ENCODE measurements around the gene CRY2. TPM values are rescaled to one million over a fixed set of nuclear protein-coding genes. Genes with fewer than 3 reads are reported as not detected.

The CRY2 gene
- total and polyA plus RNA-seq, 4 donors: 16.7 to 72.9 (median 33.0) TPM

DNA sequence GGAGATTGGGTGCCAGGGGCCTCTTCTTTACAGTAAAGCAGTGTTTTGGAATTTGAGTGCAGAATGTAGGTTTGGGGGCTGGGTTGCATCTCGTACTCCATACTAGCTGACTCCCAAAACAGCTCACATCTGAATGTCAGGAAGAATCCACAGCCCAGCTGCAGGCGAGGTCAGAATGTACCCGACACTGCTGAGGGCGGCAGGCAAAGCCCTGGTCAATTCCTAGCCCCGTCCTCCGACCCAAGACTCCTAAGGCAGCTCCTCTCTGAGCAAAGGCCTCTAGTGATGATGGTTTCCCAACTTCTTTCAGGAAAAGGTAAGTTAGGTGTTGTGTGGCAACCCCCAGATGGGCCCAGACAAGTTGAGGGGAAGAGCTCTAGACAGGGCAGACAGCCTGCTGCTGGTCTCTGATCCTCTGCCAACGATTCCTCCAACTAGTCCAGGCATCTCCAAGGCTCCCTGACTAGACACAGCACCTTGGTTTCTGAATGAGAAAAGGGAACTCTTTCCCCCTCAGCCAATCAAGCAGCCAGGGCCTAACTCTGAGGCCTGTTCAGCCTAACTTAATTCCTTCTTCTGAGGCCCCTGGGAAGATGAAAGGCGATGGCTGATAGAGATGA, 83.8 kb downstream of the CRY2 start:
- Histone ChIP-seq H3K27ac (ENCODE audit: low read depth in 1 of 2, low read length in 2 of 2) (no peak overlapping the region), H3K9ac (ENCODE audit: low read depth in 1 of 2, low read length in 2 of 2) (no peak overlapping the region), H3K4me1 (ENCODE audit: control insufficient read depth in 4 of 4, insufficient read depth in 4 of 4, low read length in 3 of 4) (peaks cover 10 to 23% (median 20%) of the 10 kb centered on the region in 4 donors), H3K4me3 (ENCODE audit: low read depth in 1 of 3, low read length in 3 of 3) (no peak overlapping the region), H3K27me3 (ENCODE audit: control insufficient read depth in 4 of 4, insufficient read depth in 4 of 4, low read length in 3 of 4) (no peaks in the 10 kb centered on the region), H3K36me3 (ENCODE audit: control insufficient read depth in 4 of 4, insufficient read depth in 3 of 4, low read depth in 1 of 4, low read length in 3 of 4) (peaks cover 2 to 7% (median 6%) of the 10 kb centered on the region in 4 donors), H3K9me3 (ENCODE audit: control insufficient read depth in 4 of 4, low read length in 3 of 4) (no peaks in the 10 kb centered on the region)
- no peak for DNase-seq (ENCODE audit: low spot score)
- TF ChIP-seq, protein P1, sequence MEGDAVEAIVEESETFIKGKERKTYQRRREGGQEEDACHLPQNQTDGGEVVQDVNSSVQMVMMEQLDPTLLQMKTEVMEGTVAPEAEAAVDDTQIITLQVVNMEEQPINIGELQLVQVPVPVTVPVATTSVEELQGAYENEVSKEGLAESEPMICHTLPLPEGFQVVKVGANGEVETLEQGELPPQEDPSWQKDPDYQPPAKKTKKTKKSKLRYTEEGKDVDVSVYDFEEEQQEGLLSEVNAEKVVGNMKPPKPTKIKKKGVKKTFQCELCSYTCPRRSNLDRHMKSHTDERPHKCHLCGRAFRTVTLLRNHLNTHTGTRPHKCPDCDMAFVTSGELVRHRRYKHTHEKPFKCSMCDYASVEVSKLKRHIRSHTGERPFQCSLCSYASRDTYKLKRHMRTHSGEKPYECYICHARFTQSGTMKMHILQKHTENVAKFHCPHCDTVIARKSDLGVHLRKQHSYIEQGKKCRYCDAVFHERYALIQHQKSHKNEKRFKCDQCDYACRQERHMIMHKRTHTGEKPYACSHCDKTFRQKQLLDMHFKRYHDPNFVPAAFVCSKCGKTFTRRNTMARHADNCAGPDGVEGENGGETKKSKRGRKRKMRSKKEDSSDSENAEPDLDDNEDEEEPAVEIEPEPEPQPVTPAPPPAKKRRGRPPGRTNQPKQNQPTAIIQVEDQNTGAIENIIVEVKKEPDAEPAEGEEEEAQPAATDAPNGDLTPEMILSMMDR (IDR thresholded peaks at IDR 0.05; ENCODE audit: low read depth, low read length, missing input control): no peak
- 92% methylated on average over 8 of the region's 8 CpGs for WGBS

DNA sequence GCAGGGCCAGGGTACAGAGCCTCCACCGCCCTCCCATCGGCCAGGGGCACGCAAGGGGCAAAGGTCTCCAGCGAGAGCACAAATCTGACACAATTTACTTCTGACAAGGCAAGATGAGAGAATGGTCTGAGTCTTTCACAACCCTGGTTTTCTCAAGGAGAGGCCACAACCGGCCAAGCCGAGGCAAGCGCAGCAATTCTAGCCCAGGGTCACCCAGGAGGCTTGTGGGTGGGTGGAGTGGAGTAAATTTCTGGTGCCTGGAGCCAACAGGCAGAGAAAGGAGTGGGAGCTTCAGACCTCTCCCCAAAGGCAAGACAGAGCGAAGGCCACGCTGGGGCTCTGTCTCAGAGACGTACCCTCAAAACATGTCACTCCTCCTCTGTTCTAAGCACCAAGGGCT, 84.5 kb downstream of the CRY2 start:
- no peak overlapping the region for H3K4me3 ChIP-seq (ENCODE audit: low read depth in 1 of 3, low read length in 3 of 3)
- TF ChIP-seq HNF4A (conservative IDR thresholded peaks at IDR 0.05) (no peak), JUND (IDR thresholded peaks at IDR 0.05) (no peak), RAD21 (IDR thresholded peaks at IDR 0.05) (no peak), YY1 (IDR thresholded peaks at IDR 0.05) (no peak)
- TF ChIP-seq, protein P2, sequence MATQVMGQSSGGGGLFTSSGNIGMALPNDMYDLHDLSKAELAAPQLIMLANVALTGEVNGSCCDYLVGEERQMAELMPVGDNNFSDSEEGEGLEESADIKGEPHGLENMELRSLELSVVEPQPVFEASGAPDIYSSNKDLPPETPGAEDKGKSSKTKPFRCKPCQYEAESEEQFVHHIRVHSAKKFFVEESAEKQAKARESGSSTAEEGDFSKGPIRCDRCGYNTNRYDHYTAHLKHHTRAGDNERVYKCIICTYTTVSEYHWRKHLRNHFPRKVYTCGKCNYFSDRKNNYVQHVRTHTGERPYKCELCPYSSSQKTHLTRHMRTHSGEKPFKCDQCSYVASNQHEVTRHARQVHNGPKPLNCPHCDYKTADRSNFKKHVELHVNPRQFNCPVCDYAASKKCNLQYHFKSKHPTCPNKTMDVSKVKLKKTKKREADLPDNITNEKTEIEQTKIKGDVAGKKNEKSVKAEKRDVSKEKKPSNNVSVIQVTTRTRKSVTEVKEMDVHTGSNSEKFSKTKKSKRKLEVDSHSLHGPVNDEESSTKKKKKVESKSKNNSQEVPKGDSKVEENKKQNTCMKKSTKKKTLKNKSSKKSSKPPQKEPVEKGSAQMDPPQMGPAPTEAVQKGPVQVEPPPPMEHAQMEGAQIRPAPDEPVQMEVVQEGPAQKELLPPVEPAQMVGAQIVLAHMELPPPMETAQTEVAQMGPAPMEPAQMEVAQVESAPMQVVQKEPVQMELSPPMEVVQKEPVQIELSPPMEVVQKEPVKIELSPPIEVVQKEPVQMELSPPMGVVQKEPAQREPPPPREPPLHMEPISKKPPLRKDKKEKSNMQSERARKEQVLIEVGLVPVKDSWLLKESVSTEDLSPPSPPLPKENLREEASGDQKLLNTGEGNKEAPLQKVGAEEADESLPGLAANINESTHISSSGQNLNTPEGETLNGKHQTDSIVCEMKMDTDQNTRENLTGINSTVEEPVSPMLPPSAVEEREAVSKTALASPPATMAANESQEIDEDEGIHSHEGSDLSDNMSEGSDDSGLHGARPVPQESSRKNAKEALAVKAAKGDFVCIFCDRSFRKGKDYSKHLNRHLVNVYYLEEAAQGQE (IDR thresholded peaks at IDR 0.05): no peak
- TF ChIP-seq, protein P3, sequence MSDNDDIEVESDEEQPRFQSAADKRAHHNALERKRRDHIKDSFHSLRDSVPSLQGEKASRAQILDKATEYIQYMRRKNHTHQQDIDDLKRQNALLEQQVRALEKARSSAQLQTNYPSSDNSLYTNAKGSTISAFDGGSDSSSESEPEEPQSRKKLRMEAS (IDR thresholded peaks at IDR 0.05): no peak
- 94% methylated on average over 10 of the region's 10 CpGs for WGBS
- peaks cover 10 to 23% (median 20%) of the 10 kb centered on the region in 4 donors for H3K4me1 ChIP-seq (ENCODE audit: control insufficient read depth in 4 of 4, insufficient read depth in 4 of 4, low read length in 3 of 4)
- no peaks in the 10 kb centered on the region for H3K9me3 ChIP-seq (ENCODE audit: control insufficient read depth in 4 of 4, low read length in 3 of 4)
- no peak overlapping the region for H3K9ac ChIP-seq (ENCODE audit: low read depth in 1 of 2, low read length in 2 of 2)
- H3K27ac ChIP-seq (ENCODE audit: low read depth in 1 of 2, low read length in 2 of 2): no peak overlapping the region
- H3K36me3 ChIP-seq (ENCODE audit: control insufficient read depth in 4 of 4, insufficient read depth in 3 of 4, low read depth in 1 of 4, low read length in 3 of 4): peaks cover 2 to 7% (median 6%) of the 10 kb centered on the region in 4 donors
- DNase-seq (ENCODE audit: low spot score): no peak
- no peaks in the 10 kb centered on the region for H3K27me3 ChIP-seq (ENCODE audit: control insufficient read depth in 4 of 4, insufficient read depth in 4 of 4, low read length in 3 of 4)

DNA sequence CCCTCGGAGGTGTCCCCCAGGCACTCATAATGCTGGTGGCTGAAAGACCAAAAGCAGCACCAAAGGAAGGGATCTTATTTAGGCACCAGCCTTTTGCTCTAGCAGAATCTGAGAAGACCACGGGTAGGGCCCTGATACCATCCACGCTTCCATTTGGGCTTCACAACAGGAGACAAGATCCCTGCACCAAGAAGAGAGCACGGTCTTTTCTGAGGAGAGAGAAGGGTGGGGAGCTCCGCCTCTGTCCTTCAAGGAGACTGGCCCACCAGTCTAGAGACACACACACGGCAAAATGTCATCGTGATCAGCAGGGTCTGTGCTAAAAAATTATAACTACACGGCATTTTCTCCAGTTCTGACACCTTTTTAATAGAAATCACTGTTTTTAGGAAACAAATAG, 84.9 kb downstream of the CRY2 start:
- 92% methylated on average over 8 of the region's 8 CpGs for WGBS
- DNase-seq (ENCODE audit: low spot score): no peak
- H3K36me3 ChIP-seq (ENCODE audit: control insufficient read depth in 4 of 4, insufficient read depth in 3 of 4, low read depth in 1 of 4, low read length in 3 of 4): peaks cover 2 to 9% (median 6%) of the 10 kb centered on the region in 4 donors
- H3K4me1 ChIP-seq (ENCODE audit: control insufficient read depth in 4 of 4, insufficient read depth in 4 of 4, low read length in 3 of 4): peaks cover 10 to 23% (median 20%) of the 10 kb centered on the region in 4 donors
- no peaks in the 10 kb centered on the region for H3K9me3 ChIP-seq (ENCODE audit: control insufficient read depth in 4 of 4, low read length in 3 of 4)
- no peak overlapping the region for H3K9ac ChIP-seq (ENCODE audit: low read depth in 1 of 2, low read length in 2 of 2)
- H3K27ac ChIP-seq (ENCODE audit: low read depth in 1 of 2, low read length in 2 of 2): no peak overlapping the region
- no peak overlapping the region for H3K4me3 ChIP-seq (ENCODE audit: low read depth in 1 of 3, low read length in 3 of 3)
- no peaks in the 10 kb centered on the region for H3K27me3 ChIP-seq (ENCODE audit: control insufficient read depth in 4 of 4, insufficient read depth in 4 of 4, low read length in 3 of 4)
- no peak for TF ChIP-seq SP1 (IDR thresholded peaks at IDR 0.05)
- no peak for TF ChIP-seq RXRA (IDR thresholded peaks at IDR 0.05)
- TF ChIP-seq, protein P4, sequence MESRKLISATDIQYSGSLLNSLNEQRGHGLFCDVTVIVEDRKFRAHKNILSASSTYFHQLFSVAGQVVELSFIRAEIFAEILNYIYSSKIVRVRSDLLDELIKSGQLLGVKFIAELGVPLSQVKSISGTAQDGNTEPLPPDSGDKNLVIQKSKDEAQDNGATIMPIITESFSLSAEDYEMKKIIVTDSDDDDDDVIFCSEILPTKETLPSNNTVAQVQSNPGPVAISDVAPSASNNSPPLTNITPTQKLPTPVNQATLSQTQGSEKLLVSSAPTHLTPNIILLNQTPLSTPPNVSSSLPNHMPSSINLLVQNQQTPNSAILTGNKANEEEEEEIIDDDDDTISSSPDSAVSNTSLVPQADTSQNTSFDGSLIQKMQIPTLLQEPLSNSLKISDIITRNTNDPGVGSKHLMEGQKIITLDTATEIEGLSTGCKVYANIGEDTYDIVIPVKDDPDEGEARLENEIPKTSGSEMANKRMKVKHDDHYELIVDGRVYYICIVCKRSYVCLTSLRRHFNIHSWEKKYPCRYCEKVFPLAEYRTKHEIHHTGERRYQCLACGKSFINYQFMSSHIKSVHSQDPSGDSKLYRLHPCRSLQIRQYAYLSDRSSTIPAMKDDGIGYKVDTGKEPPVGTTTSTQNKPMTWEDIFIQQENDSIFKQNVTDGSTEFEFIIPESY (IDR thresholded peaks at IDR 0.05): no peak
- TF ChIP-seq, protein P5, sequence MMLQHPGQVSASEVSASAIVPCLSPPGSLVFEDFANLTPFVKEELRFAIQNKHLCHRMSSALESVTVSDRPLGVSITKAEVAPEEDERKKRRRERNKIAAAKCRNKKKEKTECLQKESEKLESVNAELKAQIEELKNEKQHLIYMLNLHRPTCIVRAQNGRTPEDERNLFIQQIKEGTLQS (IDR thresholded peaks at IDR 0.05): no peak
- no peak for TF ChIP-seq GABPA (IDR thresholded peaks at IDR 0.05 in 1 of 2, conservative IDR thresholded peaks at IDR 0.05 in 1 of 2)
- no peak for TF ChIP-seq TAF1 (conservative IDR thresholded peaks at IDR 0.05)
- TF ChIP-seq, protein P3 (IDR thresholded peaks at IDR 0.05): no peak
- no peak for TF ChIP-seq NR2F2 (IDR thresholded peaks at IDR 0.05)
- no peak for TF ChIP-seq YY1 (IDR thresholded peaks at IDR 0.05)
- TF ChIP-seq EGR1 (IDR thresholded peaks at IDR 0.05; ENCODE audit: low read depth in 2 of 2): no peak
- TF ChIP-seq, protein P2 (IDR thresholded peaks at IDR 0.05): no peak
- TF ChIP-seq RAD21 (IDR thresholded peaks at IDR 0.05): no peak

Measured in liver (tissue), 9 donors.